Activated CD8-positive, alpha-beta memory T cell treated with anti-CD3 and anti-CD28 coated beads for 36 hours (primary cell): Measurements from ENCODE around the gene PSMD12. TPM values are rescaled to one million over a fixed set of nuclear protein-coding genes. Genes with fewer than 3 reads are reported as not detected.
"Not testable (repeated sequence)": the region's sequence is repeated elsewhere in the genome, so short reads cannot be mapped to it uniquely, and the experiment has no call there.

Source experiments
- CTCF ChIA-PET: fragments of 350-600 bp; sonication (Branson Sonifier 250); formaldehyde crosslinking; loops from one replicate; lab custom pipeline; 2021; ENCODE audit warnings: antibody characterized with exemption; lab: Charles Lee
- POLR2A ChIA-PET: fragments of 350-600 bp; sonication (Branson Sonifier 250); formaldehyde crosslinking; loops from one replicate; lab custom pipeline; 2021; ENCODE audit warnings: antibody characterized with exemption; lab: Charles Lee
- total RNA-seq, 2 experiments: library from RNA; stranded (reverse); gene quantifications; one replicate each; pipeline ENCODE4 v1.2.3, GENCODE V29; 2021

PSMD12 gene
- 100 to 1,000 TPM; 105 to 106 TPM for total RNA-seq

DNA sequence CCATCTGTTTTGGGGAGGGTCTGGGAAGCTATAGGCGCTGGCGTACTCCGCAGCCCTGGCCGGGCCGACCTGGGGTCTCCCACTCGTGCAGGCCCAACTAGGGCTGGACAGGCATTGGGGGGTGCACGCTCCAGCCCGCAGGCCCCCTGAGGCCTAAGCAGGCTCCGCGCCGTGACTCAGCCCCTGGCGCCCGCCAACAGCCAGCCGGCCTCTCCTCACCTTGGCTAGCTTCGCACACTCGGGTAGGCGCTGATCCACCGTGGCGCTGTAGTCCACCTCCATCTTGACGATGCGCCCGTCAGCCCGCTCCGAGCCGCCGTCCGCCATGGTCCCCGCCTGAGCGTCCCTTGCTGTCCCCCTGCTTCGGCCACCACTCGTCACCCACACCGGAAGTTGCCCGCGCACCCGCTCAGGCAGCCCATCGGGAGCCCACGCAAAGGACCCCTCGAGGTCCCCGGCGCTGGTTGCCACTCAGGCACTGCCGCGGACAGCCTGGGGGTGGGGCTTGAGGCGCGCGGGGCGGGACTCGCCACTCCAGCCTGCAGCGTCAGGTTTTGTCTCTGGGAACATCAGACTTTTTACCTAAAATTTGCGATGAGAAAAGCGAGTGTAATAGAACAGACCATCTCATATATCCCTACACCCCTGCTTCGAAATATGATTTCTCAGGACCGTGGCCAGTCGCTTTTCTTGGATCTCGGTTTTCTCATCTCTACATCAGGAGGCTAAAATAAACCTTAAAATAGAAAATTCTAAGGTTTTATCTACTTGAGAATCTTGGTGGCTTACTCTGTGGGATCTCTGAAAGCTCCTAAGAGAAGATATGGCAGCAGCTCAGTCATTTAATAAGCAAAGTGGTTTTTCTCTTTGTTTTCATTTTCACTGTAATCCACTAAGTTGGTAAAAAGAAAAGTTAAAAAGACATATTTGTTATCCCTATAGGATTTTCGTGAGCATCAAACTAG, at the start of gene PSMD12:
Gene PSMD12 (minus strand): TSS at position 385 of the 965 bp plus-strand sequence. CDS start 58 bp downstream, at position 327.
- POLR2A ChIA-PET: interaction anchor here (0.6 to 3.1 kb wide), 10 partner anchors 8 to 361 kb away, joined by 3 to 26 read pairs (median 4); partner anchors contain the start of gene PITPNC1
- CTCF ChIA-PET: interaction anchor here (0.6 to 1.8 kb wide), 8 partner anchors 8 to 109 kb away, joined by 3 to 8 read pairs (median 4); partner anchors contain the start of gene PITPNC1

DNA sequence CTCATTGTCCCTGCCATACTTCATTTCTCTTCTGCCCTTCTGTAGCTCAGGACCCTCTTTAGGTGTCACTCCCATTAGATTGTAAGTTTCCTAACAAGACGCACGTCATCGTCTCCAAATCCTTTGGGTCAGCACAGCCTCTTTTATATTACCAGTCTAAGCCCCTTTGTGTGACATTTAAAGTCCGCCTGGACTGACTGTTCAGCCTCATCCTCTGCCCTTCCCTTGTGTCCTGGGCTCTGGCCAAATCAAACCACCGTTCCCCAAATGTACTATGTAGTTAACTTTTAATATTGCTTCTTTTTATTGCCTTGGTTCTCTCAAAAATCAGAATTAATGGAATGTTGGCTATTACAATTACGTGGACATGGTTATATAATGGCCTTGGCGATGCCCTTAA, 48.9 kb upstream of the PSMD12 start:
- CTCF ChIA-PET: no interaction called here
- POLR2A ChIA-PET: no interaction called here

GRCh38 chr17:67414559-67414958, 48.2 kb upstream of the PSMD12 start:
- ChIA-PET CTCF (no interaction called here), POLR2A (no interaction called here)

- ChIA-PET CTCF (no interaction called here), POLR2A (no interaction called here)
Observed at GRCh38 chr17:67414130-67414529, 47.8 kb upstream of the PSMD12 start.

GRCh38 chr17:67413388-67413787, 47.0 kb upstream of the PSMD12 start:
- ChIA-PET POLR2A (no interaction called here), CTCF (no interaction called here)

GRCh38 chr17:67412941-67413340, 46.6 kb upstream of the PSMD12 start:
- ChIA-PET POLR2A (no interaction called here), CTCF (no interaction called here)

- CTCF ChIA-PET: no interaction called here
- POLR2A ChIA-PET: no interaction called here
Observed at GRCh38 chr17:67412032-67412431, 45.7 kb upstream of the PSMD12 start.

DNA sequence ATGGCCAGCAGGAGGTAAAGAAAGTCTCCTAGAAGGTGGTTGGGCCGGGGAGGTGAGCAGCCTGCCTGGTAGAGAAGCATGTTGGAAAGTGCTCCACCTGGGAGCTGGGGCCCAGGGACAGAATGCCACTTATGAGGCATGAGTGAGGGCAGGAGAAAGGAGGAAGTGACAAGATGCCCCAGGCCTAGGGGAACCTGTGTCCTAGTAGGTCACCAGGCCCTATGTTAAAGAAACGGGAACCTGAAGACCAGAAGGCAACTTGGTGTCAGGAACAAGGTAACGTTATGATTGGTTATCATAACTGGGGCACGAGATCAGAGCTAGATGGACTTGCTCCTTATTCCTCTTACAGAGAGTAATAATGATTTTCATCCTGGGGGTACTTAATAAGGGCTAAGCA, 45.0 kb upstream of the PSMD12 start:
- POLR2A ChIA-PET: no interaction called here
- CTCF ChIA-PET: no interaction called here

DNA sequence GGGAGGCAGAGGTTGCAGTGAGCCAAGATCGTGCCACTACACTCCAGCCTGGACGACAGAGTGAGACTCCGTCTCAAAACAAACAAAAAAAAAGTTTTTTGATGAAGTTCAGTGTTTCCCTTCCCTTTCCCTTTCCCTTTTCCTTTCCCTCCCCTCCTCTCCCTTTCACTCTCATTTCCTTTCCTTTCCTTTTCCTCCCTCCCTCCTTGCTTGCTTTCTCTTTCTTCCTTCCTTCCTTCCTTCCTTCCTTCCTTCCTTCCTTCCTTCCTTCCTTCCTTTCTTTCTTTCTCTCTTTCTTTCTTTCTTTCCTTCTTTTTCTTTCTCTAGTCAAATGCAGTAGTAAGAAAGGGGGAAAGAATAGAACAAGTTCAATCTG, 42.1 kb upstream of the PSMD12 start:
- CTCF ChIA-PET: not testable (repeated sequence)

DNA sequence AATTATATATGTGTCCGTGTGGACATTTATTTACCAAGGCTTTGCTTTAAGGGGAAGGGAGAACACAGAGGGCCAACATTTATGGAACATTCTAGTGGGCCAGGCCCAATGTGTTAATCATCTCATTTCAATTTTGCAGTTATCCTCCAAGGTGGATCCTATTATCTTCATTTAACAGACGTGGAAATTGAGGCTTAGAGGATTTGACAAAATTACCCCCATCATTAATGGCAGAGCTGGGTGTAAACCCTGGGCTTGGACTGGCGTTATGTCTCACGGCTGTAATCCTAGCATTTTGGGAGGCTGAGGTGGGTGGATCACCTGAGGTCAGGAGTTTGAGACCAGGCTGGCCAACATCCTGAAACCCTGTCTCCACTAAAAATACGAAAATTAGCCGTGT, 37.1 kb upstream of the PSMD12 start:
- ChIA-PET CTCF (interaction anchor here (1.4 kb wide), 1 partner anchor 62 kb away, joined by 3 read pairs; no protein-coding TSS in a partner anchor), POLR2A (no interaction called here)

More for the DNA sequence above, 42.1 kb upstream of the PSMD12 start:
- POLR2A ChIA-PET: not testable (repeated sequence)

- CTCF ChIA-PET: interaction anchor here (0.6 to 1.4 kb wide), 2 partner anchors 24 to 62 kb away, joined by 3 read pairs; no protein-coding TSS in a partner anchor
- POLR2A ChIA-PET: no interaction called here
Observed at GRCh38 chr17:67403065-67403464, 36.7 kb upstream of the PSMD12 start.

DNA sequence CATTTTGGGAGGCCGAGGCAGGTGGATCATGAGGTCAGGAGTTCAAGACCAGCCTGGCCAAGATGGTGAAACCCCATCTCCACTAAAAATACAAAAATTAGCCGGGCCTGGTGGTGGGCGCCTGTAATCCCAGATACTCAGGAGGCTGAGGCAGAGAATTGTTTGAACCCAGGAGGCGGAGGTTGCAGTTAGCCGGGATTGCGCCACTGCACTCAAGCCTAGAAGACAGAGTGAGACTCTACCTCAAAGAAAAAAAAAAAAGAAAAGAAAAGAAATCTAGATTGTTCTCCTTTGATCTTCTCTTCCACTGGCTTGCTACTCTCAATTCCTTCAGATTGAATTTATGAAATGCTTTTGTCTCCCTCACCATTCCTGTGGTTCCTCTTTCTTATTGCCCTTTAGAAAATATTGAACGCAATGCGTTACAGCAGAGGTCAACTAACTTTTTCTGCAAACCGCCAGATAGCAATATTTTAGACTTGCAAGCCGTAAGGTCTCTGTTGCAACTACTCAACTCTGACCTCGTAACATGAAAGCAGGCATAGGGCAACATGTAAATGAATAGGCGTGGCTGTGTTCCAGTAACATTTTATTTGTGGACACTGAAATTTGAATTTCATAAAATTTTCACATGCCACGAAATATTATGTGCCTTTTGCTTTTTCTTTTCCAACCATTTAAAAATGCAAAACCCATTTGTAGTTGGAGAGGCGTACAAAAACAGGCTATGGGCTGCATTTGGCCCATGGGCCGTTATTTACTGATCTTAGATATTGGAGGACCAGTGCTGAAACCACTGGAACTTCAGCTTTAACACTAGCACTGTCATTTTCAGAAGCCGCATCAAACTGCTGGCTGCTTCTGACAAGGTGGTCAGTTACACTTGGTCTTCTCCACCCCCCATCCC, 35.5 kb upstream of the PSMD12 start:
- POLR2A ChIA-PET: interaction anchor here (0.6 kb wide), 2 partner anchors 75 to 249 kb away, joined by 3 to 4 read pairs; no protein-coding TSS in a partner anchor
- CTCF ChIA-PET: interaction anchor here (1.1 to 1.4 kb wide), 2 partner anchors 64 to 74 kb away, joined by 3 read pairs; no protein-coding TSS in a partner anchor

DNA sequence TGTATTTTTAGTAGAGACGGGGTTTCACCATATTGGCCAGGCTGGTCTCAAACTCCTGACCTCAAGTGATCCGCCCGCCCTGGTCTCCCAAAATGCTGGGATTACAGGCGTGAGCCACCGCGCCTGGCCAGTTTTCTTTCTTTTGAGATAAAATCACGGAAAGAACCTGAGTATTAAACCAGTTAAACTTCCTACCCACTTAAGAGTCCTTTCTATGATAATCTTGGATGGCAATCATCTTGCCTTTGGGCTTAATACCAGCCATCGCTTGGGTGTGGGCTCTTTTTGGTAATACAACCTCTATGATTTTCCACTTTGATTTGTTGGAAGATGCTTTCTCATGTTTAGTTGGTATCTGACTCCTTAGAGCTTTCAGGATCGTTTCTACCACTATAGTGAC, 34.7 kb upstream of the PSMD12 start:
- POLR2A ChIA-PET: no interaction called here
- CTCF ChIA-PET: no interaction called here

GRCh38 chr17:67400193-67400592, 33.8 kb upstream of the PSMD12 start:
- CTCF ChIA-PET: no interaction called here
- POLR2A ChIA-PET: interaction anchor here (0.6 kb wide), 1 partner anchor 68 kb away, joined by 4 read pairs; no protein-coding TSS in a partner anchor

DNA sequence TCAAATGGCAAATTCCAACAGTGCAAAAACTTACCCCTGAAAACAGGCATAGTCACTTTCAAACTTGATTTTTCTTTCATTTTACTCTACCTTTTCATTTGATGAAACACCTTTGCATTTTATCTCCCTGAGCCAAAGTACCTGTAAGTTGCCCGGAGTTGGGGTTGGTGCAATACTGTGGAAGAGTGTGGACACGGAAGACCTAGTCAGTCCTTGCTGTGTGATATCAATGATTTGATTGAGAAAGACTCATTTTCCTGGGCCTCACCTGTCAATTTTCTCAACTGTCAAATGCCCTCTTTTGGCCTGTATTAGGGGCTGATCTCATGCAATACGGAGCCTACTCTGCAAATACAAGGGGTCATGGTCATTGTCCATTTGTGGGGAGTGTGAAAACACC, 33.3 kb upstream of the PSMD12 start:
- ChIA-PET CTCF (no interaction called here), POLR2A (no interaction called here)

- ChIA-PET POLR2A (no interaction called here), CTCF (interaction anchor here (1.0 to 2.3 kb wide), 4 partner anchors 14 to 82 kb away, joined by 3 to 7 read pairs (median 4); no protein-coding TSS in a partner anchor)
Observed at GRCh38 chr17:67393809-67394397, 27.5 kb upstream of the PSMD12 start.

- POLR2A ChIA-PET: no interaction called here
Observed at GRCh38 chr17:67392111-67392510, 25.7 kb upstream of the PSMD12 start.

GRCh38 chr17:67390646-67391361, 24.4 kb upstream of the PSMD12 start:
- ChIA-PET CTCF (interaction anchor here (0.7 to 5.3 kb wide), 10 partner anchors 12 to 323 kb away, joined by 3 to 46 read pairs (median 8); no protein-coding TSS in a partner anchor), POLR2A (interaction anchor here (0.5 to 1.5 kb wide), 8 partner anchors 14 to 85 kb away, joined by 3 to 7 read pairs (median 5); partner anchors contain the start of genes PITPNC1 and PSMD12)

More at GRCh38 chr17:67392111-67392510, 25.7 kb upstream of the PSMD12 start:
- CTCF ChIA-PET: interaction anchor here (1.2 kb wide), 1 partner anchor 40 kb away, joined by 3 read pairs; no protein-coding TSS in a partner anchor
